LoVo (cell line): ENCODE measurements around the gene REEP1.

Experiments
- DNase-seq: peaks from one replicate; pipeline ENCODE4 v3.0.0-alpha.2; 2016; ENCODE audit warnings: low spot score

The REEP1 gene, protein sequence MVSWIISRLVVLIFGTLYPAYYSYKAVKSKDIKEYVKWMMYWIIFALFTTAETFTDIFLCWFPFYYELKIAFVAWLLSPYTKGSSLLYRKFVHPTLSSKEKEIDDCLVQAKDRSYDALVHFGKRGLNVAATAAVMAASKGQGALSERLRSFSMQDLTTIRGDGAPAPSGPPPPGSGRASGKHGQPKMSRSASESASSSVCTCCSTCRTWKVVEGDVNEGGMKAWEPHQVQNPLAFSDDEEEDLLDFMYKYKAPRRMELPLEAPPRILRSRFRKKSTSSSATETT

DNA sequence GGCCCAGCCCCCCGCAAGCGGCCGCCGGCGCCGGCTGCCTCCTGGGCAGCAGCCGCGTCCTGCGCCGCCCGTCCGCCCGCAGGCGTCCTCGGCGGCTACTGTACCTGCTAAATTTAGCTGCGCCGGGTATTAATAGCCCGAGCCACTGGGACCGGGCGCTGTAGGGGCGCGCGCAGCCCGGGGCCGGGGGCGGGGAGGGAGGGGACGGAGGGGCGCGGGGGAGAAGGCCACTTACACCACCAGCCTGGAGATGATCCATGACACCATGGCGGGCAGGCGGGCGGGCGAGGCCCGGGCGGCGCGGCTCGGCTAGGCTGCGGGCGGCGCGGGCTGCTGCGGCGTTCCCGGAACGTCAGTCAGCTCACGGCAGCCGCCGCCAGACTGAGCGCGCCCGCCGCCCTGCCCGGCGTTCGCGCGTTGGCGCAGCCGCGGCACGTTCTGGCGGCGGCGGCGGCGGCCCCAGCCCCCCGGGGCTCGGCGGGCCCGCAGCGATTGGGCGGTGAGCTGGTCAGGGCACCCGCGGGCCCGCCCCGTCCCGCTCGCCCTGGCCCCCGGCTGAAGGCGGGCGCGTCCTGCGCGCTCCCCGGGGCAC is at the start of gene REEP1:
Gene REEP1, minus strand, starts transcription at position 383 of the 592 bp plus-strand sequence. Its CDS starts 116 bp downstream, at position 267.
- DNase-seq: peak; percentile 34

DNA sequence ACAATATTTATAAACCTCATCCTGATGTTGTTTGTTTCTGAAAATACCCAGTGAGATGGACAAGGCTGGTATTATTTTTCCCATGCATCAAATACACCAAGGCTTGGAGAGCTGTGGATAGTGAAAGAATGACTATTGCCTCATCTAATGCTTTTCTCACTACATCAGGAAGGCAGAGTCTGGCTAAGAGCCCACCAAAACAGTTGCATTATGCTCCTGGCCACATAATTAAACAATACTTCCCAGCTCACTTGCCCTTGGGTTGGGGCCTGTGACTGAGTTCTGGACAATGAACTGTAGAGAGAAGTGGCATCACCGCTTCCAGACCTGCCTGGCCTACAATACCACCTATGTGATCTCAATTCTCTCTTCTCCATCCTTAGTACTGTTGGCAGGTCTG is 46.4 kb upstream of the REEP1 start:
- no peak for DNase-seq

DNA sequence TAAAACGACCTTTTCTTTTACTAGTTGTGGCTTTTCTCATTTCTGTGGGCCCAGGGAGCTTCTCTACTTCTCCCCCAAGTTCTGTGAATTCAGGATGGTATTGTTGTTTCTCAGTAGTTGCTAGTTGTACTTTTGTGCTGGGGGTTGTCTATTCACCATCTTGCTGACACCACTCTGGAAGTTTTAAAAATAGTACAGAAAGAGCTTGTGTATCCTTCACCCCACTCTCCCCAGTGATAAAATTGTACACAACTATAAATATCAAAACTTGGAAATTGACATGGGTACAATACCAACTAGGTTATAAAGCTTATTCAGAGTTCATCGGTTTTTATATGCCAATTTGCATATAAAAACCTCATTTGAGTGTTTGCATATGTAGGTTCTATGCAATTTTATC is 45.3 kb upstream of the REEP1 start:
- DNase-seq: no peak

DNA sequence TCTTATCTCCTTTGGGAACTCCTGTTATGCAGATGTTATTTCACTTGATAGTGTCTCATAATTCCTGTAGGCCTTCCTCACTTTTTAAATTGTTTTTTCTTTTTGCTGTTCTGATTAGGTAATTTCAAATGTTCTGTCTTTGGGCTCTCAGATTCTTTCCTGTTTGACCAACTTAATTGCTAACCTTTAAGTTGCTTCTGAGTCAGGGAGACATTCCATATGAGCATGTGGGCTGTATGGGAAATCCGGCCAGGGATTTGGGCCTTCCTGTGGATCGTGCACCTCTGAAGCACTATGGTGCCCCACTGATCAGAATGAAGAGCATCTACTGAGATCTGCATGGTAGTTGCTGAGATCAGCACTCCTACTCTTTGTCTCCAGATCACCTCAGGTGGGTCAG is 44.7 kb upstream of the REEP1 start:
- DNase-seq: no peak

DNA sequence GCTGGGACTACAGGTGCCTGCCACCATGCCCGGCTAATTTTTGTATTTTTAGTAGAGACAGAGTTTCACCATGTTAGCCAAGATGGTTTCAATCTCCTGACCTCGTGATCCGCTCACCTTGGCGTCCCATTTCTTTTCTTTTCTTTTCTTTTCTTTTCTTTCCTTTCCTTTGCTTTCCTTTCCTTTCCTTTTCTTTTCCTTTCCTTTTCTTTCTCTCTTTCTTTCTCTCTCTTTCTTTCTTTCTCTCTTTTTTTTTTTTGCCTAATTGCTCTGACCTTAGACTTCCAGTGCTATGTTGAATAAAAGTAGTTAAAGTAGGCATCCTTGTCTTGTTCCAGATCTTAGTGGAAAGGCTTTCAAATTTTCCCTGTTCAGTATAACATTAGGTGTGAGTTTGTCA is 41.0 kb upstream of the REEP1 start:
- no peak for DNase-seq

DNA sequence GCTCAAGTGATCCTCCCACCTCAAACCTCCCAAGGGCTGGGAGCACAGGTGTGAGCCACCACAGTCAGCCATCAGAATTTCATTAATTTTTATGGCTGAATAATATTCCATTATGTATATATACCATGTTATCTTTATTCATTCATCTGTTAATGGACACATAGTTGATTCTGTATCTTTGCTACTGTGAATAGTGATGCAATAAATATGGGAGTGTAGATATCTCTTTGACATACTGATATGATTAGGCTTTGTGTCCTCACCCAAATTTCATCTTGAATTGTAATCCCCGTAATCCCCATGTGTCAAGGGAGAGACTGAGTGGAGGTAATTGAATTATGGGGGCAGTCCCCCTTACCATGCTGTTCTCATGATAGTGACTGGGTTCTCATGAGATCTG is 38.2 kb upstream of the REEP1 start:
- no peak for DNase-seq

DNA sequence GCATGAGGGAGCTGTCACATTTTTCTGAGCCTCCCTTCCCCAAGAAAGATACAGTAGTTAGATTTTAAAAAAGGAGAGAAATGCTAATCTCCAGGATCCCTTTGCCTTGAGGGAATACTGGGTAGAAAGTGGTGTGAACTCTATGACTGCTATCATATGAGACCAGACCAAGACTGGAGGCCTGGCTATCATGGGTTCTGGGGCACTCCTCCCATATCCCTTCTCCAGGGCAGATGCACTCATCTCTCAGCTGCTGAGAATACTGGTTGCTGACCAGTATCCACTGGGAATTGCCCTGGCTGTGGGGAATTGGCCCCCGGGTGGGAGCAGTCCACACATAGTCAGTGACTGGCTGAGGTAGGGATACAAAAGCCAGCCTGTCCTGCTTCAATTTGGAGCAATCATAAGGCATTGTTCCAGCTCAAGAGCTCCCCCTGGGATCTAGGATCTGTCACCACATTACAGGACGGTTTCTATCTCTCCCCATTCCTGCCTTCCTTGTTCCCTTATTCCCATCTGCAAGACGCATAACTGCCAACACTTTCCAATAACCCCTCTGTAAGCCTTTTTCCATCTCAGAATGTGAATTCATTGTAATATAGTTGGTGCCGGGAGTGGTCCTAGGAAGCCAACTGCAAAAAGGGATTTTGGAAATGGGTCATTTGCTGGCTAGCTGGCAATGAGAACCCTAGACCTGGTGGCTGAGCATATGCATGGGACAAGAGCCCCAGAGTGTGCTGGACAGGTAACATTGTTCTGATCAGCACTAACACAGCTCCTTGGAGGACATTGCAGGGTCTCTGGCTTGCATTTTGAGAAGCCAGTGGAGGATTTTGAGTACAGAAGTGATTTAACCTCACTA is 35.4 kb upstream of the REEP1 start:
- peak; percentile 30 for DNase-seq

DNA sequence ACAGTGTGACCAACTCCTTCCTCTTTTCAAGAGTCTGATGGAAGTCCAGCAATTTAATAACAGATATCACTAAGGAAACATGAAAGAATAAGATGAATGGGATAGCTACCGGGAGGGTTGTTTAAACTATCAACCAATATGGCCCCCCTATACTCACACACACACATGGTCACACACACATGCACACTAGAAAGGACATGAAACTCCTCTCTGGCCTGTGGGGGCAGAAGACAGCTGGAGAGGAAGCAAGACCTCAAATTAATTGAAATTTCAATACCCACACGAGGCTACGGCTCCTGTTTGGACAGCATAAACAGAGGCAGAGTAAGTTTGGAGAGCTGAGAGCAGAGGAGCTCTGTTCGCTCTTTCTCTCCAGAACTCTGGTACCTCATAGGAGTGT is 34.7 kb upstream of the REEP1 start:
- no peak for DNase-seq

DNA sequence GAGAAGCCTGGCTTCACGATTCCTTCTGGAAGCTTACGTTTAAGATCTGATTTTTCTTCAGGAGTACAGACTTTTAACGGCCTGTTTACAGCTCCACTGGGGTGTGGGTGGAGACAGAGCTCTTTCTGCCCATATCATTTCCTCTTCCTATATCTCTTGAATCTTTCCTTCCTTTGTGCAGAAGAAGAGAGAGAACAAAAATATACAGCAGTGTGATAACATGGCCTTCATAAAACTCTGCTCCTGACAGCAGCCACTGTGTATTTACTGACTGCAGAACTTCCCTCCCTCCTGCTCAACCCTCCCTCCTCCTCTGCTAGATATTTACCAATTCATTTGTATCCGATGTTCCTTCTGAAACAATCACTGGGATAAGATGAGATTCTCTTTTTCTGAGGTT is 34.1 kb upstream of the REEP1 start:
- DNase-seq: no peak

DNA sequence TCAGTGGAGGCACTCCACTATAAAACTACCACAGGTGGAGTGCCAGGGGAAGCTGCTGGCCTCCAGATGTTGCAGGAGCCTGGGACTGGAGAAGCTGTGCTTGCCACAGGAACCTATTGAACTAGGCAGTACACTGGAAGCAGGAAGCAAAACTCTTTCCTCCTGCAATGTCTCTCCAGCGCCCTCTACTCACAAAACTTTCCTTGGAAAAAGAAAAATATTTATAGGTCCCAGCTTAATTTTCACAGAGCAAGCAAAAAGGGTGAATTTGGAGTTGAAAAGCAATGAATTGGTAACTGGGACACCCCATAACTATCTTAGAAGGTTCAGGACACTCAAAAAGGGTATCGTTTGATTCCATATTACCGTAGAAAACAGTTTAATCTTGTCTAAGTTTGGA is 33.2 kb upstream of the REEP1 start:
- DNase-seq: no peak

DNA sequence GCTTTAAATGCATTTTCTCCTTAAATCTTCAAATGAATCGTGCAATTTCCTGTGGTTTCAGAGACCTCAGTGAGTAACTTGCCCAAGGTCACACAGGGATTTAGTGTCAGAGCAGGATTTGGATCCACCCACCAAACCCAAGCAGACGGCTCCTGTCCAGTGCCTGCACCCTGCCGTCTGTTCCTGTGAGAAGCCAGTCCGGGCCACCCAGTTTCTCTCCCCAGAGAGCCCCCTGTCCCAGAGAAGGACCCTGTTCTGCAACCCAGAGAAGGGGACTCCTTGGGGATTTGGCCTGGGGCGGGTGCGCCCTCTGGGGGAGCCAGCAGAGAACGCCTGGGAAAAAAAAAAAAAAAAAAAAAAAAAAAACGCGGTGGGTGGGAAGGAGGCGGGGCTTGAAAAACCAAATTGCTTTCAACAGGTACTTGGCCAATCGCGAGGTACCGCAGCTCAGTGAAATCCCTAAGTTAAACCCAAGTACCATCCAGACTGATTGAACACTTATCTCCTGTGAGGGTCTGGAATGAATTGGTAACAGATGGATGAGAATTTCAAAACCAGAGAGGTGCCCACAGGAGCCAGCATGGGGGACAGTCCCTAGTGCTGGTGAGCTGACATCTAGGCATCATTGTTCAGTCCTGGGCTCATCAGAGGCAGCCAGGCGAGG is 30.9 kb upstream of the REEP1 start:
- peak; percentile 14 for DNase-seq

DNA sequence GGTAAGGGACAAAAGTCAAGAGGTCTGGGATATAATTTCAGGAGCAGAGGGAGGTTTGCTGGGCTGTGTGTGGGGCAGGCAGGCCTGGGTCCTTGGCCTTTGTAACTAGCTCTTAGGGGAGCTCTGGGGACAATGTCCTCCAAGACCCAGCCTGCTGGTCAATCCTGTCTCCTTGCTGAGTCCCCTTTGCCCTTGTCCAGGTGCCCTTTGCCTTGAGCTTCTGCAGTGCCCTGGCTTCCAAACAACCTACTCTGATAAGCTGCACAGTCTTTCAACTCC is 30.0 kb upstream of the REEP1 start:
- no peak for DNase-seq

DNA sequence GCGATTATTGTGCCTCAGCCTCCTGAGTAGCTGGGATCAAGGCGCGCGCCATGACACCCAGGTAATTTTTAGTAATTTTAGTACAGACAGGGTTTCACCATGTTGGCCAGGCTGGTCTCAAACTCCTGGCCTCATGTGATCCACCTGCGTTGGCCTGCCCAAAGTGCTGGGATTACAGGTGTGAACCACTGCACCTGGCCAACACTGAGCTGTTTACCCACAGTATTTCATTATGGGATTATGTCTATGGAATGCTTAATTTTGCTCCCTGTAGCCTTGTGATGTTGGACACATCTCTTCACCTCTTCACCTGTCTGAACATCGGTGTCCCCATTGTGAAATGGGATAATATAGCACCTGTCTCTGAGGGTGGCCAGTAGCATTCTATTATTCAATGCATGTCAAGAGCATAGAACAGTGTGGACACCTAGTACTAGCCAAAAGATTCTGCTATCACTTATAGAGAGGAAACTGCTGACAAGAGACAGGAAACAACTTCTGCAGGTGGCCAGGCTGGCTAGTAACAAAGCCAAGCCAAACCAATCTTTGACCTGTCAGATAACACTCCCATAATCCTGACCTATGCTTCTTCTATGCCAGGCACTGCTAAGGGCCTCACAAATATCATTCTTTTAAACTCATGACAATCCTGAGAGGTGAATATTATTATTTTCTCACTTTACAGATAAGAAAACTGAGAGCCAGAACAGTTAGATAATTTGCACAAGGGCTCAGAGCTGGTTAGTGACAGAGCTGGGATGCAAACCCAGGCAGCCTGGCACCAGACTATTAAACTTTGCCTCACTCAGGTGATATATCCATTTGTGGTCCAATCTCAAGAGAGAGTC is 29.4 kb upstream of the REEP1 start:
- no peak for DNase-seq

DNA sequence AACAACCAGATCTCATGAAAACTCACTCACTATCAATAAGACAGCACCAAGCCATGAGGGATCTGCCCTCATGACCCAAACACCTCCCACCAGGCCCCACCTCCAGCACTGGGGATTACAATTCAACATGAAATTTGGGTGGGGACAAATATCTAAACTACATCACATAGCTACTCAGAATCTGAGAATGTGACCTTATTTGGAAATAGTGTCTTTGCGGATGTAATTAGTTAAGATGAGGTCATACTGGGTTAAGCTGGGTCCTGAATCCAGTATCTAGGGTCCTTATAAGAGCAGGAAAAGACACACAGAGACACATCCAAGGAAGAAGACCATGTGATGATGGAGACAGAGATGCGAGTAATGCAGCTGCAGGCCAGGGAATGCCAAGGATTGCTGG is 27.5 kb upstream of the REEP1 start:
- DNase-seq: no peak

DNA sequence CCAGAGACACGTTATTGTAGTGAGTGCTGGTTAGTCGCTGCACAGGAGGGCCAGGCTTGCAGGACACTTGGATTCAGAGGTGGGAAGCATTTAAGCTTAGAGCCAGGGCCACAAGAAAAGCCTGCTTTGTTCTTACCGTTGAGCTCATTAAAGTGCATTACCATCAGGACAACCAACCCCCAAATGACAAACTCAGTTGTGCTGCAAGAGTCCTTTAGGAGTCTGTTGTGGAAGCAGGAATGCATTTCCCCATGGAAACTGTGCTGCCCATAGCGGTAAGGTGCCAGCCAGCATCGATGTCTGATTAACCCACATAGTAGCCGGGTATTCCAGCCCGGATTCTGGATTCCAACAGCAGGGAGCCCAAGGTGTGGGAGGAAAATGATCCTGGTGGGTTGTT is 23.4 kb upstream of the REEP1 start:
- DNase-seq: no peak

DNA sequence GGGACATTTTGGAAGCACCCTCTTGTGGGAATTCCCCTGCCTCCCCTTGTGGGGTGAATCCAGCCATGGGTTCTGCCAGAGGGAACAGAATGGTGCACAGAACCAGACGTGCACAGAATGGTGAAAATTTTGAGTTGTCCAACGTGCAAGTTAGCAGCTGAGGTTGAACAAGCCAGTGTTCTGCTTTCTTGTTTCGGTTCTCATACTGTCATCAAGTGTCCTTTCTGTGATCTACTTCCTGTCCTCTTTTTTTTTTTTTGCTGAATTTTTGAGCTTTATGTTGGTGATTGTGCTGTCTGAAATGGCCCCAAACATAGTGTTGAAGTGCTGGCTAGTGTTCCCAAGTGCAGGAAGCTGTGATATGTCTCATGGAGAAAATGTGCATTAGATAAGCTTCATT is 21.5 kb upstream of the REEP1 start:
- DNase-seq: no peak

DNA sequence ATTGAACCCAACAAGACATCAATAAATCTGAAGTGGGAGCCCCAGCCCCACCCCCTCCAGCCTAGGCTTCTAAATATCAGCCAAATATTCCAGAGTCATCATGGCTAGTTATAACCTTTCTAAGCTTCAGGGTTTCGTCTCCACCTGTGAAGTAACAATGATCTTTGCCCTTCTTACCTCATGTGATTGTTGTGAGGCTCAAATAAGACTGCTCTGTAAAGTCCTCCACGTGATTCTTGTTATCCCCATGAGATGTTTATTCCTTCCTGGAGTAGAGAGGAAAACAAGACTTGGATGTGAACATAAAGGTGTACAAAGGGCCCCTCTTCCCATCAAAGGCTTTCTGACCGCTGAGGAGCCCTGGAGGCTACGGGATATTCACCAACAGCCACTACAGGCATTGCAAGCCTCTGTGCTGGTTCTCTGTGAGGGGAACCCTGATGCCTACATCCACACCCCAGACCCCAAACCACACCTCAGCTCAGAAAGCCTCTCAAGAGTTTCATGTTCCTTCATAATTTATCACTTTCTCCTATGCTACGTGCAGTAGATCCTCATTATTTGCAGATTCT is 20.1 kb upstream of the REEP1 start:
- DNase-seq: no peak

DNA sequence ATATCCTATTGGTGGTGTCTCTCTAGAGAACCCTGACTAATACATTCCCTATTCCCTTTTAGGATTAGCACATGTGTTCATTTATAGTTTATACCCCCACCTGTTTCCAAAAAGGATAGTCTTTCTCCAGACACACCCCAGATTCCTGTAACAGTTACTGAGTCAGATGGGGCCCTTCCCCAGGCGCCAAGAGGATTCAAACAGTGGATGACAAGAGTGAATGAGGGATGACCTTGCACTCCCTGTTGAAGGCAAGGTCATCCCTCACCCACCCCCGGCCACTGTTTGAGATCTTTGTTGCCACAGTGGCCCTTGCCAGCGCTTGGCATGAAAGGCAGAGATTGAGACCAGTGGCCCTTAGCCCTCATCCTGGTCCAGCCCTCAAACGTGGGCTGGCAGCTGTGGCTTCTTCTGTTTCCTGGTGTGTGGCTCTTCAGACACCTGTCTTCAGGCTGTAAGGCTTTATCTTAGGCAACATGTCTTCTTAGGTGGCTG is 15.3 kb upstream of the REEP1 start:
- DNase-seq: no peak

DNA sequence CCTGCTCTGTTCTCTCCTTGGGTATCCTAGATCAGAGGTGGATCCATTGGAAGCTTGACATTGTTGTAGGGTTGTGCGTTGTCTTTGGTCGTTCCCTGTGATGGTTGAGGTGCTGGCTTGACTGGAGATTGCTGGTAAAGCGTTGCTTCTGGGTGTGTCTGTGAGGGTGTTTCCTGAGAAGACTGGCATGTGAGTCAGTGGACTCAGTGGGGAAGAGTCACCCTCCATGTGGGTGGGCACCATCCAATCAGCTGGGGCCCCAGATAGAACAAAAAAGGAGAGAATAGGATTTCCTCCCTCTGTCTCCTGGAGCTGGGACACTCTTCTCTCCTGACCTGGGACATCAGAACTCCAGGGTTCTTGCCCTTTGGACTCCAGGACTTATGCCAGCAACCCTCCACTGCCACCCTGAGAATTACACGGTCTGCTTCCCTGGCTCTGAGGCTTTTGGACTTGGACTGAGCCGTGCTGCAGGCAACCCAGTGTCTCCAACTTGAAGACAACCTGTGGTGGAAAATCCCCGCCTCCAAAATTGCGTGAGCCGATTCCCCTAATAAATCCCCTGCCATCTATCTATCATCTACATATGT is 14.8 kb upstream of the REEP1 start:
- no peak for DNase-seq

DNA sequence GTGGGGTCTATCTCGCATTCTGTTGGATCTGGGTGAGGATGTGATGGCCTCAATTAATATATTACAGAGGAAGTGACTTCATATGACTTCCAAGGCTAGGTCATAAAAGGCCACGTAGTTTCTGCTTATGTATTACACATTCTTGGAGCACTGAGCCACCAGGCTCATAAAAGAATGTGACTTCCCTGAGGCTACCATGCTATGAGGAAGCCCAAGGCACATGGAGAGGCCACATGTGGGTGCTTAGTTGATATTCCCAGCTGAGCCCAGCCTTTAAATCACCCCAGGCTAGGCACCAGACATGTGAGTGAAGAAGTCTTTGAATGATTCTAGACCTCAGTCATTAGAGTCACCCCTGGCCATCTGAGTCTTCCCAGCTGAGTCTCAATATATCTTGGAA is 13.3 kb upstream of the REEP1 start:
- DNase-seq: no peak

DNA sequence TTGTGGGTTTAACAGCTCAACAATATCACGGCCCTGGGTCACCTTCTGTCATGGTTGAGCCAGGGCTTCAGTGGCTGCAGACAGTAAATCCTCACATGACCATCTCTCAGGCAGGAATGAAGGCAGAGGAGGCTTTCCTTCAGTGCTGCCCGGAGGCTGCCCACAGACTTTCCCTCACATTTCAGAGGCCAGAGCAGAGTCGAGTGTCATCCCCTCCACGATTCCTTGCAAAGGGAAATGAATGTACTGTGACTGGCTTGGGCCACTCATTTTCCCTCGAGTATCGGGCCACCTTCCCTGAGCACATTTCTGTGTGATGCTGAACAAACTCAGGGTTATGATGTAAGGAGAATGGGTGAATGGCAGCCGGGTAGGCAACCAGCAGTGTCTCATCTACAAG is 10.0 kb upstream of the REEP1 start:
- no peak for DNase-seq
